HG02763 (cell line): ENCODE data around the gene CD19.
"Not testable (repeated sequence)": the region's sequence is repeated elsewhere in the genome, so short reads cannot be mapped to it uniquely, and the experiment has no call there.

Experiments used
- ATAC-seq: cut with Tn5 transposase; IDR thresholded peaks from one replicate; pipeline ENCODE4 v1.9.1; 2021; ENCODE audit warnings: mild to moderate bottlenecking, moderate library complexity; ENCODE audit not compliant: unreplicated experiment

The CD19 gene

GRCh38 chr16:28905800-28906372 lies 25.9 kb upstream of the CD19 start:
- no peak for ATAC-seq

GRCh38 chr16:28910086-28911031 lies 21.4 kb upstream of the CD19 start:
- no peak for ATAC-seq

- ATAC-seq = no peak
These were observed 19.2 kb upstream of the CD19 start for GRCh38 chr16:28912558-28912957.

- ATAC-seq = no peak
These were observed 17.6 kb upstream of the CD19 start for GRCh38 chr16:28913946-28914724.

- ATAC-seq = no peak
These were observed 16.6 kb upstream of the CD19 start for GRCh38 chr16:28915181-28915580.

GRCh38 chr16:28917095-28917494 lies 14.7 kb upstream of the CD19 start:
- no peak for ATAC-seq

- no peak for ATAC-seq
These were observed 13.1 kb upstream of the CD19 start for GRCh38 chr16:28918698-28919097.

GRCh38 chr16:28923231-28923587 lies 8.6 kb upstream of the CD19 start:
- no peak for ATAC-seq

GRCh38 chr16:28923652-28924398 lies 7.9 kb upstream of the CD19 start:
- ATAC-seq = peak; percentile 54

GRCh38 chr16:28924399-28924761 lies 7.4 kb upstream of the CD19 start:
- no peak for ATAC-seq

GRCh38 chr16:28924762-28925385 lies 6.9 kb upstream of the CD19 start, which contains the start of gene RABEP2:
Gene RABEP2 (minus strand): TSS chr16:28925238. CDS start chr16:28925163, 75 bp downstream.
- peak; percentile 56 for ATAC-seq

- peak; percentile 26 for ATAC-seq
These were observed 6.2 kb upstream of the CD19 start for GRCh38 chr16:28925386-28926228.

- ATAC-seq = not testable (repeated sequence)
These were observed 5.5 kb upstream of the CD19 start for GRCh38 chr16:28926284-28926683.

GRCh38 chr16:28927815-28928214 lies 4.0 kb upstream of the CD19 start:
- no peak for ATAC-seq

- no peak for ATAC-seq
These were observed 1.6 kb upstream of the CD19 start for GRCh38 chr16:28930203-28930602.

GRCh38 chr16:28930652-28931051 lies 1.1 kb upstream of the CD19 start:
- ATAC-seq = no peak

- no peak for ATAC-seq
These were observed 769 bp downstream of the CD19 start for GRCh38 chr16:28932339-28933141.

GRCh38 chr16:28933171-28933570 lies 1.4 kb downstream of the CD19 start:
- ATAC-seq = no peak

GRCh38 chr16:28935346-28935745 lies 3.6 kb downstream of the CD19 start:
- no peak for ATAC-seq
